Measurements from ENCODE around the gene ENTHD1.

DNA sequence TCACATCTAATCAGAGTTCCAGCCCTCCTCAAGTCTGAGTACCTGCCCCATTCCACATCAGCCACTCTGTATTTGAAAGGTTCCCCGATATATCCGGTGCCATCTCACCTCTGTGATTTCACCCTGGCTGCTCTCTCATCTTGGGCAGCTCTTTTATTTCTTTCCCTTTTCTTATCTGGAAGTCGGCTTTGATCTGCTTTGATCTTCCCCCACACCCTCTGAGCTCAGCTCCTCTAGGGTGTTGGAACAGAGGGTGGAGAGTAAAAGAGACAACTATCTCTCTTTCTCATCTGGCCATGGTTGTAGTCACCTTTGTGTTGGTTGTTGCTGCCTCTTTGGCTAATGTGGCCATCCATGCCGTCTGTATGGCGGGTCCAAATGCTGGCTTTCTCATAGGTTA, 108.3 kb downstream of the ENTHD1 start:
- TF ChIP-seq ZFHX2 (tag by site-specific recombination; conservative IDR thresholded peaks at IDR 0.05) = no peak
- TF ChIP-seq ZNF133 (tag by site-specific recombination; IDR thresholded peaks at IDR 0.05) = no peak
- TF ChIP-seq ZNF48 (tag by site-specific recombination; IDR thresholded peaks at IDR 0.05) = no peak
- TF ChIP-seq ATF2 (tag by site-specific recombination; IDR thresholded peaks at IDR 0.05; ENCODE audit: low read depth) = no peak
- TF ChIP-seq, protein P1, sequence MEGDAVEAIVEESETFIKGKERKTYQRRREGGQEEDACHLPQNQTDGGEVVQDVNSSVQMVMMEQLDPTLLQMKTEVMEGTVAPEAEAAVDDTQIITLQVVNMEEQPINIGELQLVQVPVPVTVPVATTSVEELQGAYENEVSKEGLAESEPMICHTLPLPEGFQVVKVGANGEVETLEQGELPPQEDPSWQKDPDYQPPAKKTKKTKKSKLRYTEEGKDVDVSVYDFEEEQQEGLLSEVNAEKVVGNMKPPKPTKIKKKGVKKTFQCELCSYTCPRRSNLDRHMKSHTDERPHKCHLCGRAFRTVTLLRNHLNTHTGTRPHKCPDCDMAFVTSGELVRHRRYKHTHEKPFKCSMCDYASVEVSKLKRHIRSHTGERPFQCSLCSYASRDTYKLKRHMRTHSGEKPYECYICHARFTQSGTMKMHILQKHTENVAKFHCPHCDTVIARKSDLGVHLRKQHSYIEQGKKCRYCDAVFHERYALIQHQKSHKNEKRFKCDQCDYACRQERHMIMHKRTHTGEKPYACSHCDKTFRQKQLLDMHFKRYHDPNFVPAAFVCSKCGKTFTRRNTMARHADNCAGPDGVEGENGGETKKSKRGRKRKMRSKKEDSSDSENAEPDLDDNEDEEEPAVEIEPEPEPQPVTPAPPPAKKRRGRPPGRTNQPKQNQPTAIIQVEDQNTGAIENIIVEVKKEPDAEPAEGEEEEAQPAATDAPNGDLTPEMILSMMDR (tag by site-specific recombination; IDR thresholded peaks at IDR 0.05) = no peak
- no peak for TF ChIP-seq ZNF280D (tag by site-specific recombination; IDR thresholded peaks at IDR 0.05)
- TF ChIP-seq ZNF501 (tag by site-specific recombination; IDR thresholded peaks at IDR 0.05) = no peak
- TF ChIP-seq ZNF530 (tag by site-specific recombination; IDR thresholded peaks at IDR 0.05; ENCODE audit: low read depth) = no peak
- TF ChIP-seq ZNF830 (tag by site-specific recombination; IDR thresholded peaks at IDR 0.05; ENCODE audit: low read depth) = no peak
- no peak for TF ChIP-seq ZNF23 (tag by site-specific recombination; IDR thresholded peaks at IDR 0.05; ENCODE audit: borderline replicate concordance)
- TF ChIP-seq, protein P2, sequence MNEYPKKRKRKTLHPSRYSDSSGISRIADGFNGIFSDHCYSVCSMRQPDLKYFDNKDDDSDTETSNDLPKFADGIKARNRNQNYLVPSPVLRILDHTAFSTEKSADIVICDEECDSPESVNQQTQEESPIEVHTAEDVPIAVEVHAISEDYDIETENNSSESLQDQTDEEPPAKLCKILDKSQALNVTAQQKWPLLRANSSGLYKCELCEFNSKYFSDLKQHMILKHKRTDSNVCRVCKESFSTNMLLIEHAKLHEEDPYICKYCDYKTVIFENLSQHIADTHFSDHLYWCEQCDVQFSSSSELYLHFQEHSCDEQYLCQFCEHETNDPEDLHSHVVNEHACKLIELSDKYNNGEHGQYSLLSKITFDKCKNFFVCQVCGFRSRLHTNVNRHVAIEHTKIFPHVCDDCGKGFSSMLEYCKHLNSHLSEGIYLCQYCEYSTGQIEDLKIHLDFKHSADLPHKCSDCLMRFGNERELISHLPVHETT (tag by site-specific recombination; IDR thresholded peaks at IDR 0.05) = no peak
